Esophagus squamous epithelium (tissue), 5 donors: ENCODE results near the gene HPCAL4. TPM values are rescaled to one million over a fixed set of nuclear protein-coding genes. Genes with fewer than 3 reads are reported as not detected.
A peak's percentile ranks its signal among the peaks of the same experiment; 100 is the strongest.

Experiments used
- DNase-seq: peaks from one replicate; lab custom pipeline; 2025; lab: John Stamatoyannopoulos, UW
- H3K27ac ChIP-seq, 4 donors: fragments of 200-600 bp; sonication (generic); one replicate each; pipeline ENCODE4 v1.5.1; 2016 to 2019; ENCODE audit warnings: mild to moderate bottlenecking in 1 of 4
- H3K27me3 ChIP-seq, 4 donors: fragments of 200-600 bp; sonication (generic); 1 replicate in 3 of 4; 2 replicates in 1 of 4; pipeline versions ENCODE4 v1.5.1 to v1.6.0; 2017 to 2021; ENCODE audit warnings: antibody characterized with exemption in 1 of 4
- H3K36me3 ChIP-seq, 3 donors: fragments of 200-600 bp; sonication (generic); one replicate each; pipeline ENCODE4 v1.5.1; 2016 to 2019
- H3K4me1 ChIP-seq, 3 donors: fragments of 200-600 bp; sonication (generic); one replicate each; pipeline ENCODE4 v1.5.1; 2017 to 2019
- H3K4me3 ChIP-seq, 4 donors: fragments of 200-600 bp; sonication (generic); 1 replicate in 3 of 4; 2 replicates in 1 of 4; pipeline ENCODE4 v1.5.1; 2016 to 2019; ENCODE audit warnings: mild to moderate bottlenecking in 2 of 4, moderate library complexity in 1 of 4
- H3K9me3 ChIP-seq, 3 donors: fragments of 200-600 bp; sonication (generic); one replicate each; pipeline ENCODE4 v1.5.1; 2016 to 2019
- POLR2A ChIP-seq, 4 donors: fragments of 450-650 bp; IDR thresholded peaks; one replicate each; pipeline ENCODE4 v1.6.1; 2017; ENCODE audit warnings: antibody characterized with exemption in 4 of 4, mild to moderate bottlenecking in 4 of 4, moderate library complexity in 3 of 4
- WGBS, 2 donors: methylation state at CpG; one replicate each; pipeline ENCODE4 v1.1.5; 2018; 5-methylcytosine and 5-hydroxymethylcytosine counted together
- intact Hi-C: fragments of 100-400 bp; cut with DNase I; formaldehyde crosslinking; loops from one replicate; pipeline ENCODE4 v1.15.0; 2022
- total RNA-seq, 4 donors: library from RNA; depleted of rRNA; stranded (reverse); fragments of >200 nt; gene quantifications; one replicate each; pipeline ENCODE4 v1.1.0, GENCODE V29; 2016
- TF ChIP-seq, protein P1 (sequence below), 6 experiments: fragments of 450-650 bp in 4 of 6; fragments of 200-600 bp in 2 of 6; sonication (generic) in 2 of 6; IDR thresholded peaks; one replicate each; pipeline ENCODE4 v1.5.1; 2016 to 2019; ENCODE audit warnings: antibody characterized with exemption in 6 of 6, mild to moderate bottlenecking in 4 of 6, moderate library complexity in 4 of 6
- donor health status: DM: yes; HTN: yes; CAD: no.

HPCAL4 gene
- total RNA-seq, 4 donors from 2014 or later = 0.19 to 0.41 TPM; not detected in 2

DNA sequence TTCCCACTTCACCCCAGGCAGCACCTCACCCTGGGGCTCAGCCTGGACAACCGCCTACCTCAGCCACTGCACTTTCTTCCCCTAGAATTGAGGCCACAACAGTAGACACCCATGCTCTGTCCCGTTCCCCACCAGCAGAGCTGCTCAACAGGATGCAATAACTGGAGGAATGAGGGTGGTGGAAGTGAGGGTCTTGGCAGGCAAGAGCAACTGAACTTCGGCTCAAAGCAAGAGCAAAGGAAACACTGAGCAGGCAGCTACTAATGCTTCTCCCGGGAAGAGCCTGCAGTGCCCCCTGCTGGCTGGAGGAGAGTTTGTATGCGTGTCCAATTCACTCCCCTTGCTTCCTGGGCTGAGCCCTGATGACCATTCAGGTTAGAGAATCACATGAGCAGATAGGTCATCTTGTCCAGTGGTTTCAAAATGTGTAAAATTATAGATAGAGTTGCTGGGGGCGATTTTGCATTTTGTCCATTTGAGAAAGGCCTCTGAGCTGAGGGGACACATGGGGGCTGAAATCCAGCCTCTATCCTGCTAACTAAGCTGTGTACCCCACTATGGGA is 33.2 kb downstream of the HPCAL4 start:
- H3K27me3 ChIP-seq = peaks cover 0 to 12% (median 0%) of the 10 kb centered on the region in 4 donors
- no peaks in the 10 kb centered on the region for H3K9me3 ChIP-seq
- TF ChIP-seq POLR2A (IDR thresholded peaks at IDR 0.05) = no peak
- TF ChIP-seq, protein P1, sequence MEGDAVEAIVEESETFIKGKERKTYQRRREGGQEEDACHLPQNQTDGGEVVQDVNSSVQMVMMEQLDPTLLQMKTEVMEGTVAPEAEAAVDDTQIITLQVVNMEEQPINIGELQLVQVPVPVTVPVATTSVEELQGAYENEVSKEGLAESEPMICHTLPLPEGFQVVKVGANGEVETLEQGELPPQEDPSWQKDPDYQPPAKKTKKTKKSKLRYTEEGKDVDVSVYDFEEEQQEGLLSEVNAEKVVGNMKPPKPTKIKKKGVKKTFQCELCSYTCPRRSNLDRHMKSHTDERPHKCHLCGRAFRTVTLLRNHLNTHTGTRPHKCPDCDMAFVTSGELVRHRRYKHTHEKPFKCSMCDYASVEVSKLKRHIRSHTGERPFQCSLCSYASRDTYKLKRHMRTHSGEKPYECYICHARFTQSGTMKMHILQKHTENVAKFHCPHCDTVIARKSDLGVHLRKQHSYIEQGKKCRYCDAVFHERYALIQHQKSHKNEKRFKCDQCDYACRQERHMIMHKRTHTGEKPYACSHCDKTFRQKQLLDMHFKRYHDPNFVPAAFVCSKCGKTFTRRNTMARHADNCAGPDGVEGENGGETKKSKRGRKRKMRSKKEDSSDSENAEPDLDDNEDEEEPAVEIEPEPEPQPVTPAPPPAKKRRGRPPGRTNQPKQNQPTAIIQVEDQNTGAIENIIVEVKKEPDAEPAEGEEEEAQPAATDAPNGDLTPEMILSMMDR (IDR thresholded peaks at IDR 0.05) = peak; percentile 19 to 70 (median 64)
- H3K36me3 ChIP-seq = no peaks in the 10 kb centered on the region
- intact Hi-C loops = no loop called here
- peaks cover 0 to 16% (median 0%) of the 10 kb centered on the region in 3 donors for H3K4me1 ChIP-seq
- H3K27ac ChIP-seq = peak overlapping the region in 1 of 4 donors; percentile 26
- DNase-seq = no peak
- no peak overlapping the region for H3K4me3 ChIP-seq
- 9 to 14% methylated on average over 4 to 6 of the region's 6 CpGs for WGBS, 2 donors

DNA sequence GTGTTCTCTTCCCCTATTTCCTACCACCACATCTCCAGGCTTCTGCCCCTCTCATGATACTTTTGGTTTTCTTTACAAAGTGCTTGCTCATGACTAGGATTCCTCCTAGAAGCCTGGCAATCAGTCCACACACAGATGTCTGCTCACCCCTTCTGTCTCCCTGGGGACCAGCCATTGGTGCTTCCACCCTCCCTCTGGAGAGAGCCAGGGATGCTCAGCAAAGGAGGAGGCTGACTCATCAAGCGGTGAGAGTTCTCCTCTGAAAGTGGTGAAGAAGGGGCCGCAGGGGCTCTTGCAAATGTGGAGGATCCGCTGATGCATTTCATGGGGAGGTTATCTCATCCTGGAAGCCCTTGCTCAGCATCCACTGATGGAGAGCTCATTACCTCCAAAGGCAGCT is 33.8 kb downstream of the HPCAL4 start:
- no peak for DNase-seq
- Histone ChIP-seq H3K4me1 (peaks cover 0 to 17% (median 0%) of the 10 kb centered on the region in 3 donors), H3K4me3 (no peak overlapping the region), H3K27ac (no peak overlapping the region), H3K36me3 (no peaks in the 10 kb centered on the region), H3K27me3 (peaks cover 0 to 12% (median 0%) of the 10 kb centered on the region in 4 donors), H3K9me3 (no peaks in the 10 kb centered on the region)
- 82 to 100% methylated on average over 1 to 2 of the region's 3 CpGs for WGBS, 2 donors
- TF ChIP-seq, protein P1 (IDR thresholded peaks at IDR 0.05) = no peak
- no peak for TF ChIP-seq POLR2A (IDR thresholded peaks at IDR 0.05)
- intact Hi-C loops = no loop called here

DNA sequence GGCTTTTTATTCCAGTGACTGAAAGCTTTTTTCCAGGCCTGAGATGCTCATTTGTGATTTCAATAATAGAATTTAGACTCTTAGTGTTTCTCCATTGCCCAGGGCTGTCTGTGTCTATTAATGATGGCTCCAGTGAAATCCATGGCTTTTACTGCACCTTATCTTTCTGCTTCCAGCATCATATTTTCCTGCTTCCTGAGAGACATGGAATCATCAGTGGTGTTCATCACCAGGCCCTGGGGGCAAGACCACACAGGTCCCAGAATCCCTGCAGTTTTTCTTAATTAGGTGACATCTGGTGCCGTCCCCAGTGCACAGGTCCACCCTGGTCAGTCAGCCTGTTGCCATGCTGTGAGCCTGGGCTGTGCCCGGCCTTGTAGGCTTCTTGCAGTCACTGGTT is 34.8 kb downstream of the HPCAL4 start:
- H3K36me3 ChIP-seq = no peaks in the 10 kb centered on the region
- no peak overlapping the region for H3K27ac ChIP-seq
- 100% methylated on average over 1 to 2 of the region's 2 CpGs for WGBS, 2 donors
- H3K4me1 ChIP-seq = peaks cover 0 to 17% (median 0%) of the 10 kb centered on the region in 3 donors
- H3K9me3 ChIP-seq = no peaks in the 10 kb centered on the region
- no peak for TF ChIP-seq POLR2A (IDR thresholded peaks at IDR 0.05)
- TF ChIP-seq, protein P1 (IDR thresholded peaks at IDR 0.05) = no peak
- no peak overlapping the region for H3K4me3 ChIP-seq
- intact Hi-C loops = no loop called here
- no peak for DNase-seq
- peaks cover 0 to 12% (median 0%) of the 10 kb centered on the region in 4 donors for H3K27me3 ChIP-seq

DNA sequence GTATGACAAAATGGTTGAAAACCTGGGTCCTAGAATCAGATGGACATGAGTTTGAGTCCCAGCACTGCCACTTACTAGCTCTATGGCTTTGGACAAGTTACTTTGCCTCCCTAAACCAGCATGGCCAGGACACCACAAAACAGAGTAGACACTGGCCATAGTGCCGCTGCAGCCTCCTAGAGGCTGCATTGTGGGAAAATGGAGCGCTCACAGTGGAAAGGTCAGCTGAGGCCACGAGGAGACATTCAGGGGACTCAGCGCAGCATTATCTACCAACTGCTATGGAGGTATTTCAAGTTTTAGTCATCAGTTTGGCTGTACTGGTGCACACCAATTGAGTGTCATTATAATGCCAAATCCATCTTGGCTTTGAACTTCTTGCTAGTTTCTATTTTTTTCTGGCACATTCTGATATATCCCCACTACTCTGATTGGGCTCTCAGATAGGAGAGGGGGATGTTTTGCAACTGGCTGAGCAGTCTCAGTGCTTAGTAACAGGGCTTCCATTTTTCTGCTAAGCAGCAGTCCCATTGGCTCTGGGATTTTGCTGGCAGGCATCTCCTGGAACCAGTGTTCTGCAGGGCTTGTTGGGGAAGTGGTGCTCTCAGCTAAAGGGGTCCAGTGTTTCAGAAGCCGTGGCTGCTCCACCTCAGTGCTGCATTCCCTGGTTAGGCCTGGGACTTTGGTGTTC is 35.5 kb downstream of the HPCAL4 start:
- DNase-seq = no peak
- Histone ChIP-seq H3K4me3 (no peak overlapping the region), H3K27ac (no peak overlapping the region), H3K27me3 (peaks cover 0 to 12% (median 0%) of the 10 kb centered on the region in 4 donors), H3K36me3 (no peaks in the 10 kb centered on the region), H3K4me1 (peaks cover 0 to 17% (median 0%) of the 10 kb centered on the region in 3 donors), H3K9me3 (no peaks in the 10 kb centered on the region)
- no peak for TF ChIP-seq POLR2A (IDR thresholded peaks at IDR 0.05)
- TF ChIP-seq, protein P1 (IDR thresholded peaks at IDR 0.05) = no peak
- intact Hi-C loops = no loop called here
- 79 to 80% methylated on average over 4 to 5 of the region's 5 CpGs for WGBS, 2 donors

DNA sequence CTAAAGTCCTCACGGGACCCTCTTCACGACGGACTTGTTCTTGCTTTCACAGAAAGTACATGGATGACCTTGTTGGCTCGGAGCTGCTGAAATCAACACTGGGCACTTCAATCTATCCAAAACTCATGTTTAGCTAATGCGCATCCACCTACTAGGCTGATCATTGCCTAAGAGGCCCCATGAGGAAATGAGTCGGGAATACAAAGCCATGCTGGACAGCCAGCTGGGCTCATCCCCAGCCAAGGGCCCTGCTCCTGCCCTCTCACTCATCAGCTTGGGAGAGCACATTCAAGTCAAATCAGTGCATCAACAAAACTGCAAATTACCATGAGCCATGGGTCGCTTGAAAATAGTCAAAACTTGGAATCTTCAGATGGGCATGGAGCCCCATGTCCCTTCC is 36.9 kb downstream of the HPCAL4 start:
- DNase-seq = no peak
- no peak overlapping the region for H3K27ac ChIP-seq
- no peak overlapping the region for H3K4me3 ChIP-seq
- H3K9me3 ChIP-seq = no peaks in the 10 kb centered on the region
- H3K36me3 ChIP-seq = no peaks in the 10 kb centered on the region
- peaks cover 0 to 12% (median 0%) of the 10 kb centered on the region in 4 donors for H3K27me3 ChIP-seq
- 83 to 85% methylated on average over 6 to 7 of the region's 7 CpGs for WGBS, 2 donors
- peaks cover 0 to 17% (median 0%) of the 10 kb centered on the region in 3 donors for H3K4me1 ChIP-seq
- intact Hi-C loops = loop anchor here (5.0 kb wide), 1 partner anchor 68 kb away; no protein-coding TSS in a partner anchor
- no peak for TF ChIP-seq POLR2A (IDR thresholded peaks at IDR 0.05)
- TF ChIP-seq, protein P1 (IDR thresholded peaks at IDR 0.05) = no peak
